Measurements from ENCODE around the gene RPS14.
"Not testable (repeated sequence)": the region's sequence is repeated elsewhere in the genome, so short reads cannot be mapped to it uniquely, and the experiment has no call there.

RPS14 gene

DNA sequence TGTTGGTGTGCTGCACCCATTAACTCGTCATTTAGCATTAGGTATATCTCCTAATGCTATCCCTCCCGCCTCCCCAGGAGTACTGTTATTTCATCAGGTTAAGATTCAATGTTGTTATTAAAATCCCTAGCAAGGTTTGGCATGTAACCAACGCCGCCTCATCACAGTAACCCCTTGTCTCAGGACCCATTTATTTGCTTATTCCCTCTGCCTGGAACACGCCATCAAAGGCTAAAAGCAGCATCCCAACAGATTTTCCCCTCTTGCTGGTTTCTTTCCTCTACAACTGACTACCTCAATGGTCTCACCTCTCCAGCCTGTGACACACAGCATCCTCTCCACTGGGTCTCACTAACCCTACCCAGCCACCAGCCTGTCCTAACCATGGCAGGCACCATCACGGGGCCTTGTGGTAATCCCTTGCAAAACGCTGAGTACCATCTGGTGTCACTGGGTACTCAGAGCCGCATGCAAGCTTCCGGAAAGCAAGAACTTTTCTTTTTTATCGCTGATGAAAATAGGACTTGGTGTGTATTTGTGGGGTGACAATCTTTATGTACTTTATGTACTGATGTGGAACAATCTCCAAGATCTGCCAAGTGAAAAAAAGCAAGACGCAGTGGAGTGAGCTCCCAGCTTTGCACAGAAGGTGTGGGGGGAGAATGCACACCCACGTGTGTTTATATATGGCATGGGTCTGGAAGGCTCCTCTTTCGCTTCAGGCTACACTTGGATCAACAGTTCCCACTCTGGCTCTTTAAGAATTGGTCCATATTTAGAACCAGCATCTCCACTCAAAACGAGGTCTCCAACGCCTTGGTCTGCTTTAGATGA is 6.1 kb downstream of the RPS14 start:
- DNase-seq, result no peak

DNA sequence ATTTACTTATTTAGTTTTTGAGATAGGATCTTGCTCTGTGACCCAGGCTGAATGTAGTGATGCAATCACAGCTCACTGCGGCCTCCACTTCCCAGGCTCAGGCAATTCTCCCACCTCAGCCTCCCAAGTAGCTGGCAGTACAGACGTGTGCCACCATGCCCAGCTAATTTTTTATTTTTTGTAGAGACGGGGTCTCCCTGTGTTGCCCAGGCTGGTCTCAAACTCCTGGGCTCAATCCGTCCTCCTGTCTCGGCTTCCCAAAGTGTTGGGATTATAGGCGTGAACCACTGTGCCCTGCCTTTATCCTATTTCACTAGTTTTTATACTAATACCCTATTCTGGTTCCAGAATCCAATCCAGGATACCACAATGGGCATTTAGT is 6.8 kb downstream of the RPS14 start:
- no peak for DNase-seq

DNA sequence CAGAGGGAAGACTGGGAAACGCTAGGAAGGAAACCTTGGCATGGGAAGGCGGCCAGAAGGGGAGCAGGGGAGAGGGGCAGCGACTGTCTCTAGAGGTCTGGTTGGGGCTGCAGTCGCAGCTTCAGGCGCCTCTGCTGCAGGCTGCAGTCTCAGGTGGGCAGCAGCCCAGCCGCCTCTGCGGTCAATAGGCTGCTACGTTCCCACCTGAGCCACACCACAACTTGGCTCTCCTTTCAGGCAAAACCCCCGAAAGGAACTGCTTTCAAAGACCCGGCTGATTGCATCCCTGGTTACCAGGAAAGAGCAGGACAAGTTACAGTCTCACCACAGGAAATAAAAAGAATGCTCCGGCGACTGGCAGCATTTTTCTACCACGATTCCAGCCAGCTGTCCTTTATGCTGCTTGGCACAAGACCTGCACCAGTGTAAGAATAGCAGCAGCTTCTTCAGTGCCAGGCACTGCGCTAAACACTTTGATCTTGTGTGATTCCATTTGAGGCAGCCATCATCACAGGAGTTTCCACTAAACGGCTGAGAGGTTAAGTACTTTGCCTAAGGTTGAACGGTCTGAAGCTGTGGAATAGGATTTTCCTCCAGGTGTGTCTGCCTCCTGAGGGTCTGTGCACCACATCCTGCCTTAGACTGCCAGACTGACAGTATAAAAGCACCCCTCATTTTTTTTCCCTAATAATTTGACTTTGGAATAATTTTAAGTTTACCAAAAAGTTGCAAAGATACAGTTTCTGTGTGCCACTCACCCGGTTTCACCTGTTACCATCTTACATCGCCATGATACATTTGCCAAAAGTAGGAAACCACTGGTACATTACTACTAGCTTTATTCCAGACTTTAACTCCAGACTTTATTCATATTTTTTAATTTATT is 7.5 kb downstream of the RPS14 start:
- DNase-seq, result no peak

DNA sequence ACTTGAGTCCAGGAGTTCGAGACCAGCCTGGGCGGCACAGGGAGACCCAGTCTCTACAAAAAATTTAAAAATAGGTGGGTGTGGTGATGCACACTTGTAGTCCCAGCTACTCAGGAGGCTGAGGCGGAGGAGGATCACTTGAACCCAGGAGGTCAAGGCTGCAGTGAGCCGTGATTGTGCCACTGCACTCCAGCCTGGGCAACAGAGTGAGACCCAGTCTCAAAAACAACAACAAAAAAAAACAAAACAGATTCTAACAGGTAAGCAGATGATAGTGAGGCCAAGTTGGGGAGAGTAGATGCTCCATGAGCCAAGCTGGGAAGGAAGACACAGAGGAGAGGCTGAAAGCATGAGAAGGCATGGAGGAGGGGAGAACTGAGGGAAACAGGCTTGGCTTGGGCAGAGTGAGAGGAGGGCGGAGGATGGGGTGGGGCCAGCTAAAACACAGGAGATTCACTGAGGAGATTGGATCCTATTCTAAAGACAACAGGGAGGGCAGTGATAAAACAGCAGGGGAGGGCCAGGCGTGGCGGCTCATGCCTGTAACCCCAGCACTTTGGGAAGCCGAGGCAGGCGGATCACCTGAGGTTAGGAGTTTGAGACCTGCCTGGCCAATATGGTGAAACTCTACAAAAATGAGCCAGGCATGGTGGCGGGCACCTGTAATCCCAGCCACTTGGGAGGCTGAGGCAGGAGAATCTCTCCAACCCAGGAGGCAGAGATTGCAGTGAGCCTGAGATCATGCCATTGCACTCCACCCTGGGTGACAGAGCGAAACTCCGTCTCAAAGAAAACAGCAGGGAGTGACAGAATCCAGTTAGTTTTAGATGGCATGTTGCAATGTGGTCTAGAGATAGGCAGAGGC is 8.4 kb downstream of the RPS14 start:
- no peak for DNase-seq

DNA sequence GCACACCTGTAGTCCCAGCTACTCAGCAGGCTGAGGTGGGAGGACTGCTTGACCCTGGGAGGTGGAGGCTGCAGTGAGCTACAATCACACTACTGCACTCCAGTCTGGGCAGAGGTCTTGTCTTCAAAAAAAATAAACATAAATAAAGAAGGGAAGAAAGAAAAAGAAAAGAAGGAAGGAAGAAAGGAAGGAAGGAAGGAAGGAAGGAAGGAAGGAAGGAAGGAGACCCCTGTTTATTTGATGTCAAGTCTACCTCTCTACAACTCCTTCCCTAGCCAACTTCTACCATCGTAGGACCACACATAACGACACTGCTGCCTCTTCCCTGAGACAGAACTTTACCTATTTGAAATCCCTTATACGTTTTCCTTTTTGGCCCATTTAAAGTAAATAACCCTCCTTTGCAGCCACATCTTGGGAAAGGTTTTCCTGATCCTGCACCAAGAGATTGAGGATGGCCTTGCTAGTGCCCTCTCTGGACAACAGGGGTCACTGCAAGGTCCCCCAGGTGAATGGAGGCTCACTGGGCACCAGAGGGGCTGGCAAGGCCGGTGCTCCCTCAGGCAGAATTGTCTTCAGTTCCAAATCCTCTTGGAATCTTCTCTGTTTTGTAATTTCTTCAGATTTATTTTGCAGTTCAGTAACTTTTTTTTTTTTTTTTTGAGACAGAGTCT is 10.5 kb downstream of the RPS14 start:
- no peak for DNase-seq

DNA sequence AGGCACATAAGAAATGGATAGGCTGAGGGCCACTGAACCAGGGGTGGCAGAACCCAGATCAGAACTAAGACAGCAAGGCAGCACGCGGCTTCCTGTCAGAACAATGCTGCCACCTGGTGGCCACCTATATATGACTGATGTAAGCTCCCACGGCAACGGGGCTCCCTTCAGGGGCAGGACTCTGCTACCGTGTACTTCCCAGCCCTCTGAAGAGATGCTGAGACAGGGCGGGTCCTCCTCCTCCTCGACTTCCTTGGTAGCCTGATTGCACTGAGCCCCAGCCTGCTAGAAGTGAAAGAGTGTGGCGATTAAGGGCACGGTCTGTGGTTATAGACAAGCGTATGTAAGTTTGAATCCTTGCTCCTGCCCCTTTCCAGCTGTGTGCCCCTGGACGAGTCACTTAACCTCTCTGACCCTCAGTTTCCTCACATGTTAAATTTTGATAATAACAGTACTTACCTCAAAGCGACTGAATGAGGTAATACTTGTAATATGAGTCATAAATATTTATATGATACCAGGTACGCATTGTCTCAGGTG is 13.3 kb downstream of the RPS14 start:
- peak; percentile 49 to 89 for DNase-seq

DNA sequence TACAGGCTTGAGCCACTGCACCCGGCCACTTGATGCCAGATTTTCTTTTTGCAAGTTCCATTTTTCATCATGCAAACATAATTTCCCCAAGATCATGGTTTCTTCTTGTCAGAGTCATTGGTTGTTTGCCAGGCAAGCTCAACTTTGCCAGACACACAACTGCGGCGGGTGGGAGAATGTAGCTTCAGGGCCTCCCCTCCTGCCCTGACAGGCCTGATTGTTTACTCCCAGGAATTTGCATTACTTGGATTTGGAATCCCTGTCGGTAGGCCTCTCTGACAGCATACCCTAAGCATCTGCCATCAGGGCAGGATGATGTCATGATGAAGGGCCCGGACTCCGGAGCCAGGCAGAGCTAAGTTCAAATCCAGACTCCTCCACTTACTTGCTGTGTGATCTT is 15.1 kb downstream of the RPS14 start:
- DNase-seq, result no peak

DNA sequence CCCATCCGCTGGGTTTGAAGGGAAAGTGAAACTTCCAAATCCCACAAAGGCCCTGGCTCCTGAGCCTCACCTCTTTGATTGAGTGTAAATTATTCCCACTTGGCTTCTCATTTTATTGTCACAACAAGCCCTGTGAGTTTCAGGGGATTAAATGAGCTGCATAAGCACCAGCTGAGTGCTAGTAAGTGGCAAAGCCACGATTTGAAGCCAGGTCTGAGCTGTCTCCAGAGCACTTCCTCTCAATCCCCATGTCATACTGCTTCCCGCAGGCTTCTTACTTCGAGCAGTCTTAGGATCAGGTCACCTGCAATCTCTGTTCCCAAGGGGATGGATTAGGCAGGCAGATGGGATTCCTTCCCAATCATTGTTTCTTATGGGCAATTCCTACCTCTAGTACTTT is 18.0 kb downstream of the RPS14 start:
- DNase-seq, result no peak

DNA sequence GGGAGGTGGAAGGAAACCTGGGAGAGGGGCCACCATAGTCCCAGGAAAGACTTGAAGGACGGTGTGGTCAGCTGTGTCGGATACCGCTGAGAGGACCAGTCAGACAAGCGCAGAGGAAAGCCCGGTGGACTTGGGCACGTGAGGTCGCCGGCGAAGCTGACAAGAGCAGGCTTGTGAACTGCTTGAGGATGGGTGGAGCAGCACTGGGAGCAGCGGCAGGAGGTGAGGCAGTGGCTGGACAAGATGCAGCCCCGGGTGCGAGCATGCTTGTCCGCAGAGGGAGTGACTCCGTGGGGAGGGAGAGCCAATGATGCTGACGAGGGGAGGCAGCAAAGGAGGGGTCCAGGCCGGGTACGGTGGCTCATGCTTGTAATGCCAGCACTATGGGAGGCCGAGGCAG is 18.5 kb downstream of the RPS14 start:
- DNase-seq, result no peak

DNA sequence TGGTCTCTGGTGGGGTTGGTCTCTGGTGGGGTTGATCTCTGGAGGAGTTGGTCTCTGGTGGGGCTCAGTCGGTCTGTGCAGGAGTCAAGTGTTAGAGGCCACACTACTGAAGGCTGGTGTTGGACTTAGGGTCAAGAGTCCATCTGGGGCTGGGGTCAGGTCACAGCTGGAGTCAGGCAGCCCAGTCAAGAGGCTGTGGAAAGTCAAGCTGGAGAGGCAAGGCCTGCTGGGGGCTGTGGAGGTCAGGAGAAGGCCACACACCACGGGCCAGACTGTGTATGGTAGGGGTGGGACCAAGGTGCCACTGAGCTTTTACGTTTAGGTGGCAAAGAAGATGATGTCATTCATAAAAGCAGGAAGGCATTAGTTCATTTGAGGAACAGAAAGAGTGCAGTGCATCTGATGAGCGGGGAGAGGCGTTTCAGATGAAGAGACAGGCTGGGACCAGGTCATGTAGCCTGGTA is 20.1 kb downstream of the RPS14 start:
- no peak for DNase-seq

DNA sequence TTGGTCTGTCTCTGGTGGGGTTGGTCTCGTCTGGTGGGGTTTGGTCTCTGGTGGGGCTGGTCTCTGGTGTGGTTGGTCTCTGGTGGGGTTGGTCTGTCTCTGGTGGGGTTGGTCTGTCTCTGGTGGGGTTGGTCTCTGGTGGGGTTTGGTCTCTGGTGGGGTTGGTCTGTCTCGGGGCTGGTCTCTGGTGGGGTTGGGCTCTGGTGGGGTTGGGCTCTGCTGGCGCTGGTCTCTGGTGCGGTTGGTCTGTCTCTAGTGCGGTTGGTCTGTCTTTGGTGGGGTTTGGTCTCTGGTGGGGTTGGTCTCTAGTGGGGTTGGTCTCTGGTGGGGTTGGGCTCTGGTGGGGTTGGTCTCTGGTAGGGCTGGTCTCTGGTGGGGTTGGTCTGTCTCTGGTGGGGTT is 20.6 kb downstream of the RPS14 start:
- no peak for DNase-seq

DNA sequence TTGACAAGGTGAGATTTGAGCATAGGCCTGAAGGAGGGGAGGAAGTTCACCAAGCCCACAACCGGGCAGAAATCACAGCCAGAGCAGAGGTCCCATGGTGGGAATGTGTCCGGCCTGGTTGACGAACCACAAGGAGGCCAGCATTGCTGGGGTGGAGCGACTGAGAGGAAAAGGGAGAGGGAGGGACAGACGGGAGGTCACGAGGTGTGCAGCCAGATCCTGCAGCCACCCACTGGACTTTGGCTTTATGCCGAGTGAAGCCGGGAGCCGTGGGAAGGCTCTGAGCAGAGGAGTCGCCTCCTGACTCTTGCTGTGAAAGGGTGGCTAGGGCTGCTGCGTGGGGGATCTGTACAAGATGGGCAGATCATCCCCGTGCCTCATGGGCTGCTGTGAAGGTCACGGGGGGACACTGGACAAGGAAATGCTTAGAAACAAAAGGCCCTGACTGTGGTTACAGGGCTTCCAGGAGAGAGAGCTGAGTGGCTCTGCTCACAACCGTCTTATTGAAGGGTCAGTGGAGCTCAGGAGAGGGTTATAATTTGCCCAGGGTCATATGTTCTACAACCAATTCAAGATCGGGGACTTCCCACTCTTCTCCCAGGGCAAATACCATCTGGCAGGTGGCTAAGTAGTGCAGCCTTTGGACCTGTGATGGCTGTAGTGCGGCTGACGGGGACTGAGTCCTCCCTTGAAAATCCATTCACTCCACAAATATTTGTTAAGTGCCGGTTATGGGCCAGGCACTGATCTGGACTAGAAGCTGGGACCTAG is 21.2 kb downstream of the RPS14 start:
- DNase-seq, result no peak

DNA sequence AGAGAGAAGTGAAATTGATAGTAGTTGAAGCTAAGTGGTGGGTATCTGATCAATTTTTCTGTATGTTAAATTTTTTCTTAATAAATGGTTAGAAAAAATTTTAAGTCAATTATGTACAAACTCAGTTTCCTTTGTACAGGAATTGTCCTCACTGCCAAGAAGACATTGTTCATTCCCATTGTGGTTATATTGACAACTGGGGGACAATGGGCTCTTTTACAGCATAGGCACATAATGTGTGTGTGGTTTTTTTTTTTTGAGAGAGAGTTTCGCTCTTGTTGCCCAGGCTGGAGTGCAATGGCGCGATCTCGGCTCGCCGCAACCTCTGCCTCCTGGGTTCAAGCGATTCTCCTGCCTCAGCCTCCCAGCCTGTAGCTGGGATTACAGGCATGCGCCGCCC is 23.4 kb downstream of the RPS14 start:
- not testable (repeated sequence) for DNase-seq

DNA sequence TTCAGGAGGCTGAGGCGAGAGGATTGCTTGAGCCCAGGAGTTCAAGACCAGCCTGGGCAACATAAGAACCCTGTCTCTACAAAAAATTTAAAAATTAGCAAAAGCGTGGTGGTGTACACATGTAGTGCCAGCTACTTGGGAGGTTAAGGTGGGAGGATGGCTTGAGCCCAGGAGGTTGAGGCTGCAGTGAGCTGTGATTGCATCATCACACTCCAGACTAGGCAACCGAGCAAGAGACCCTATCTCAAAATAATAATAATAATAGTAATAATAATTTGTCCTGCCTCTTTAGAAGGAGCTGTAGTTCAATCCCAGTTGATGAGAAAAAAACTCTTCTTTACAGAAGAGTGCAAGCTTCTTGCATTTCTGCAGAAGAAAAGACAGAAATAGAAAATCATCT is 26.8 kb downstream of the RPS14 start:
- no peak for DNase-seq

DNA sequence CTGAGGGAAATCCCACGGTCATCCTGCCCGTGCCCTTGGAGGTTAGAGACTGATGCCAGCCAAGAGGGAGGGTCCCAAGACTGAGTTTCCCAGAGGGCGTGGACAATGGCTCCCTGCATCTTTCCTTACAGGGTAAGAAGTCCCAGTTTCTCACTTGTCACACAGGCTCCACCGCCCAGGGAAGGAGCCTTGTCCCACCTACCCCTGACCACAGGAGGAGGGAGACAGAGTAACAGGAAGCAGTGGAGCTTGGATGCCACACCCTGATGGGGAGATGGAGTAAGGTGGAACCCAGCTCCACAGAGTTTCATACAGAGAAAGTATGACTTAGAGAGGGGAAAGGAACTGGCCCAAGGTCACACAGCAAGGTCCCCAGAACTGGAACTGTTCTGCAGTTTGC is 27.5 kb downstream of the RPS14 start:
- DNase-seq, result no peak

DNA sequence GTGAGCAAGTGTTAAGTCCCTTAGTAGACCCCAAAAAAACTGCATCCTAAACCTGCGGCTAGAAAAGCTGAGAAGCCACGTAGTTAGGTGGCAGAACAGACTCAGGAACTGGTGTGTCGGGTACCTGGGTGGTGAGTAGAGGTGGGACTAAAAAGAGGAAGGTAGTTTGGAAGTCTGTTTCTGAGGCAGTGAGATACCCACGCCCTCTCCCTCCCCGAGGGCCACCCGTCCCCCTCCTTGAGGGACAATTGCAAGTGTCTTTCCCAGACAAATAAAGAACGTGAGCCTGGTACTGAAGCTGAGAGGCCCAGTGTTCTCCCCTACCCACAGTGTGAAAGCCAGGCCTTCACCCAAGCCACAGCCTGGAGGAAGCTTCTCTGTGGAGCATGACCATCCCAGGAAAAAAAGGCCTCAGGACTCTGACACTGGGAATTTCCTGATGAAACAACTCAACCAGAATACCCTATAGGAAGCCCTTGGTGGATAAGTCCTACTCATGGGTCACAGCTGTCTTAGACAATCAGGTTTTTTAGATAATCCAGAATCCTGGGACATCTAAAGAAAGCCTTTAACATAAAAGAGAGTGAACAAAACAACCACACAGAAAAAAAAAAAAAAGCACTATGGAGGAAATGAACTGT is 29.8 kb downstream of the RPS14 start:
- DNase-seq, result no peak

DNA sequence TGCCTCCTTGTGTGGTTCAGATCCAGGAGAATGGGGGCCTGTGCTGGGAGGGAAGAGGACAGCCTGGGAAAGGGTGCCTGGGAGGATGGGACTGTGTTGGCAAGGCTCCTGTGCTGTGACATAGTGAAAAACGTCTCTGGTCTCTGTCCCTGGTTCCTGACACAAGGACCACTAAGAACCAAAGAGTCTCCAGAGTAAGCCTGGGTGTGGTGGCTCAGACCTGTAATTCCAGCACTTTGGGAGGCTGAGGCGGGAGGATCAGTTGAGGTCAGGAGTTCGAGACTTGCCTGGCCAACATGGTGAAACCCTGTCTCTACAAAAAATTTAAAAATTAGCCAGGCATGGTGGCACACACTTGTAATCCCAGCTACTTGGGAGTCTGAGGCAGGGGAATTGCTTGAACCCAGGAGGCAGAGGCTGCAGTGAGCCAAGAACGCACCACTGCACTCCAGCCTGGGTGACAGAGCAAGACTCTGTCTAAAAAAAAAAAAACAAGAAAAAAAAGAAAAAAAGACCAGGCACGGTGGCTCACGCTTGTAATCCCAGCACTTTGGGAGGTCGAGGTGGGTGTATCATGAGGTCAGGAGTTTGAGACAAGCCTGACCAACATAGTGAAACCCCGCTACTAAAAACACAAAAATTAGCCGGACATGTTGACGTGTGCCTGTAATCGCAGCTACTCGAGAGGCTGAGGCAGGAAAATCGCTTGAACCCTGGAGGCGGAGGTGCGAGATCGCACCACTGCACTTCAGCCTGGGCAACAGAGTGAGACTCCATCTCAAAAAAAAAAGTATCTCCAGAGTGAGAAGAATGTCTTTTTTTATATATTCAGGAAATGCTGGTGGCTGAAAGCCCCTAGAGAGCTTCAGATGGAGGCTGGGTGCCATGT is 35.4 kb downstream of the RPS14 start:
- not testable (repeated sequence) for DNase-seq

DNA sequence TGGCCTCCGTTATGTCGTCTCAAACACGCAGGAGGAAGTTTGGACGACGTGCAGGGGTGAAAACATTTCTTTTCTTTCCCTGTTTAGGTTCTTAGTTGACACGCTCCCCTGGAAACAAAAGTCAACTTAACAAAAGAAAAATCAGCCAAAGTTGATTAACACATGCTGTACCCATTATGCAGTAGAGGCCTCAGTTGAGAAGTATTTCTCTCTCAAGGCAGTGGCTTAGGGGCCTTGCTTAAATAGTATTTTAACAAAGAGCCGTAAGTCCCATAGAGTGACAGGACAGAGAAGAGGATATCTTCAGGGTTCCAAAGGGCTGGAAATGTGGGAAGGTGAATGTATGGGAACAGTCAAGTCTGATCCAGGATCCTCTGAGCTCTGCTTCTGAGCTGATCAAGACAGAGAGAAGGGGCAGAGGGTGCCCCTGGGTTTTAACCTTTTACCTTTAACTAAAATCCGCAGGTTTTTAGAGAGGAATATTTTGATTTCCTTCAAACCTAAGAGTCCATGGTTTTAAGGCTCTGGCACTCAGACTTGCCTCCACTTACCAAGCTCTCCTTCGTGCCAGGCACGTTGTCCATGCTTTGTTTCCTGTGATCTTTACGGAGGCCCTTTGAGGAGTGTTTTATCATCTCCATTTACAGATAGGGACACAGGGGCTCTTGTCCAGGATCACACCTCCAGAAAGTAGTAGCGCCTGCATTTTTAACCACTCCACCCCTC is 36.2 kb downstream of the RPS14 start:
- no peak for DNase-seq
